HCT116 (cell line): ENCODE measurements around the gene CTBP1.

ENCODE experiments used
- CTCF ChIP-seq, 3 experiments: fragments of 200-600 bp in 1 of 3; sonication (generic) in 1 of 3; IDR thresholded peaks in 2 of 3; conservative IDR thresholded peaks in 1 of 3; 2 replicates each; pipeline ENCODE4 v1.5.1; 2012 to 2017; ENCODE audit warnings: low read depth in 2 of 3, low read length in 2 of 3, antibody characterized with exemption in 1 of 3, borderline replicate concordance in 1 of 3, control low read depth in 1 of 3, mild to moderate bottlenecking in 1 of 3, mixed read lengths in 1 of 3, mixed run types in 1 of 3, moderate library complexity in 1 of 3; ENCODE audit not compliant: insufficient read depth in 1 of 3
- EZH2 ChIP-seq: fragments of 200-600 bp; sonication (generic); IDR thresholded peaks from 2 replicates; pipeline ENCODE4 v1.6.1; 2017; ENCODE audit warnings: antibody characterized with exemption, mixed run types
- EZH2phosphoT487 ChIP-seq: fragments of 200-600 bp; IDR thresholded peaks from 2 replicates; pipeline ENCODE4 v1.6.1; 2018; ENCODE audit warnings: antibody characterized with exemption, borderline replicate concordance
- MAX ChIP-seq: IDR thresholded peaks from 2 replicates; pipeline ENCODE4 v1.6.1; 2012
- SP1 ChIP-seq: IDR thresholded peaks from 2 replicates; pipeline ENCODE4 v1.6.1; 2012; ENCODE audit warnings: low read depth

GRCh38 chr4:1250921-1251772 is 2.2 kb upstream of the CTBP1 start:
- no peak for TF ChIP-seq CTCF (IDR thresholded peaks at IDR 0.05 in 2 of 3, conservative IDR thresholded peaks at IDR 0.05 in 1 of 3; ENCODE audit: borderline replicate concordance in 1 of 3, insufficient read depth in 1 of 3, low read depth in 2 of 3, low read length in 2 of 3)
- no peak for TF ChIP-seq EZH2phosphoT487
- TF ChIP-seq MAX: no peak
- no peak for TF ChIP-seq EZH2
- TF ChIP-seq SP1: no peak
